ENCODE results near the gene DMD. TPM values are rescaled to one million over a fixed set of nuclear protein-coding genes. Genes with fewer than 3 reads are reported as not detected.

DMD gene
- total and polyA plus RNA-seq, 2 of the 8 experiments (the other 6 are each of a cell fraction or from before 2014, with no cell fraction given): 4.8 to 7.4 TPM

- TF ChIP-seq, protein P1, sequence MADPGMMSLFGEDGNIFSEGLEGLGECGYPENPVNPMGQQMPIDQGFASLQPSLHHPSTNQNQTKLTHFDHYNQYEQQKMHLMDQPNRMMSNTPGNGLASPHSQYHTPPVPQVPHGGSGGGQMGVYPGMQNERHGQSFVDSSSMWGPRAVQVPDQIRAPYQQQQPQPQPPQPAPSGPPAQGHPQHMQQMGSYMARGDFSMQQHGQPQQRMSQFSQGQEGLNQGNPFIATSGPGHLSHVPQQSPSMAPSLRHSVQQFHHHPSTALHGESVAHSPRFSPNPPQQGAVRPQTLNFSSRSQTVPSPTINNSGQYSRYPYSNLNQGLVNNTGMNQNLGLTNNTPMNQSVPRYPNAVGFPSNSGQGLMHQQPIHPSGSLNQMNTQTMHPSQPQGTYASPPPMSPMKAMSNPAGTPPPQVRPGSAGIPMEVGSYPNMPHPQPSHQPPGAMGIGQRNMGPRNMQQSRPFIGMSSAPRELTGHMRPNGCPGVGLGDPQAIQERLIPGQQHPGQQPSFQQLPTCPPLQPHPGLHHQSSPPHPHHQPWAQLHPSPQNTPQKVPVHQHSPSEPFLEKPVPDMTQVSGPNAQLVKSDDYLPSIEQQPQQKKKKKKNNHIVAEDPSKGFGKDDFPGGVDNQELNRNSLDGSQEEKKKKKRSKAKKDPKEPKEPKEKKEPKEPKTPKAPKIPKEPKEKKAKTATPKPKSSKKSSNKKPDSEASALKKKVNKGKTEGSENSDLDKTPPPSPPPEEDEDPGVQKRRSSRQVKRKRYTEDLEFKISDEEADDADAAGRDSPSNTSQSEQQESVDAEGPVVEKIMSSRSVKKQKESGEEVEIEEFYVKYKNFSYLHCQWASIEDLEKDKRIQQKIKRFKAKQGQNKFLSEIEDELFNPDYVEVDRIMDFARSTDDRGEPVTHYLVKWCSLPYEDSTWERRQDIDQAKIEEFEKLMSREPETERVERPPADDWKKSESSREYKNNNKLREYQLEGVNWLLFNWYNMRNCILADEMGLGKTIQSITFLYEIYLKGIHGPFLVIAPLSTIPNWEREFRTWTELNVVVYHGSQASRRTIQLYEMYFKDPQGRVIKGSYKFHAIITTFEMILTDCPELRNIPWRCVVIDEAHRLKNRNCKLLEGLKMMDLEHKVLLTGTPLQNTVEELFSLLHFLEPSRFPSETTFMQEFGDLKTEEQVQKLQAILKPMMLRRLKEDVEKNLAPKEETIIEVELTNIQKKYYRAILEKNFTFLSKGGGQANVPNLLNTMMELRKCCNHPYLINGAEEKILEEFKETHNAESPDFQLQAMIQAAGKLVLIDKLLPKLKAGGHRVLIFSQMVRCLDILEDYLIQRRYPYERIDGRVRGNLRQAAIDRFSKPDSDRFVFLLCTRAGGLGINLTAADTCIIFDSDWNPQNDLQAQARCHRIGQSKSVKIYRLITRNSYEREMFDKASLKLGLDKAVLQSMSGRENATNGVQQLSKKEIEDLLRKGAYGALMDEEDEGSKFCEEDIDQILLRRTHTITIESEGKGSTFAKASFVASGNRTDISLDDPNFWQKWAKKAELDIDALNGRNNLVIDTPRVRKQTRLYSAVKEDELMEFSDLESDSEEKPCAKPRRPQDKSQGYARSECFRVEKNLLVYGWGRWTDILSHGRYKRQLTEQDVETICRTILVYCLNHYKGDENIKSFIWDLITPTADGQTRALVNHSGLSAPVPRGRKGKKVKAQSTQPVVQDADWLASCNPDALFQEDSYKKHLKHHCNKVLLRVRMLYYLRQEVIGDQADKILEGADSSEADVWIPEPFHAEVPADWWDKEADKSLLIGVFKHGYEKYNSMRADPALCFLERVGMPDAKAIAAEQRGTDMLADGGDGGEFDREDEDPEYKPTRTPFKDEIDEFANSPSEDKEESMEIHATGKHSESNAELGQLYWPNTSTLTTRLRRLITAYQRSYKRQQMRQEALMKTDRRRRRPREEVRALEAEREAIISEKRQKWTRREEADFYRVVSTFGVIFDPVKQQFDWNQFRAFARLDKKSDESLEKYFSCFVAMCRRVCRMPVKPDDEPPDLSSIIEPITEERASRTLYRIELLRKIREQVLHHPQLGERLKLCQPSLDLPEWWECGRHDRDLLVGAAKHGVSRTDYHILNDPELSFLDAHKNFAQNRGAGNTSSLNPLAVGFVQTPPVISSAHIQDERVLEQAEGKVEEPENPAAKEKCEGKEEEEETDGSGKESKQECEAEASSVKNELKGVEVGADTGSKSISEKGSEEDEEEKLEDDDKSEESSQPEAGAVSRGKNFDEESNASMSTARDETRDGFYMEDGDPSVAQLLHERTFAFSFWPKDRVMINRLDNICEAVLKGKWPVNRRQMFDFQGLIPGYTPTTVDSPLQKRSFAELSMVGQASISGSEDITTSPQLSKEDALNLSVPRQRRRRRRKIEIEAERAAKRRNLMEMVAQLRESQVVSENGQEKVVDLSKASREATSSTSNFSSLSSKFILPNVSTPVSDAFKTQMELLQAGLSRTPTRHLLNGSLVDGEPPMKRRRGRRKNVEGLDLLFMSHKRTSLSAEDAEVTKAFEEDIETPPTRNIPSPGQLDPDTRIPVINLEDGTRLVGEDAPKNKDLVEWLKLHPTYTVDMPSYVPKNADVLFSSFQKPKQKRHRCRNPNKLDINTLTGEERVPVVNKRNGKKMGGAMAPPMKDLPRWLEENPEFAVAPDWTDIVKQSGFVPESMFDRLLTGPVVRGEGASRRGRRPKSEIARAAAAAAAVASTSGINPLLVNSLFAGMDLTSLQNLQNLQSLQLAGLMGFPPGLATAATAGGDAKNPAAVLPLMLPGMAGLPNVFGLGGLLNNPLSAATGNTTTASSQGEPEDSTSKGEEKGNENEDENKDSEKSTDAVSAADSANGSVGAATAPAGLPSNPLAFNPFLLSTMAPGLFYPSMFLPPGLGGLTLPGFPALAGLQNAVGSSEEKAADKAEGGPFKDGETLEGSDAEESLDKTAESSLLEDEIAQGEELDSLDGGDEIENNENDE (IDR thresholded peaks at IDR 0.05; ENCODE audit: insufficient replicate concordance, low read length): no peak
- TF ChIP-seq CBX8 (IDR thresholded peaks at IDR 0.05; ENCODE audit: borderline replicate concordance, low read depth, low read length): no peak
- no peak for TF ChIP-seq JUND (IDR thresholded peaks at IDR 0.05; ENCODE audit: low read length)
- no peak for TF ChIP-seq SRF (IDR thresholded peaks at IDR 0.05; ENCODE audit: low read depth, low read length)
- no peak for TF ChIP-seq USF2 (IDR thresholded peaks at IDR 0.05; ENCODE audit: low read length)
- TF ChIP-seq RXRA (IDR thresholded peaks at IDR 0.05; ENCODE audit: insufficient read depth, low read depth, low read length): no peak
- TF ChIP-seq ASH2L (IDR thresholded peaks at IDR 0.05; ENCODE audit: low read length): no peak
- TF ChIP-seq TBP (IDR thresholded peaks at IDR 0.05; ENCODE audit: low read depth, low read length): no peak
Measured at GRCh38 chrX:31212856-31213748, 1998.2 kb downstream of the DMD start (continued).

Data from H1 (cell line).